Fibroblast of villous mesenchyme (primary cell): Measurements from ENCODE around the gene GPR39. TPM values are rescaled to one million over a fixed set of nuclear protein-coding genes. Genes with fewer than 3 reads are reported as not detected.

ENCODE experiments used
- DNase-seq: peaks from one replicate; pipeline ENCODE4 v3.0.0-alpha.2; 2010; ENCODE audit warnings: low read depth
- H3K4me3 ChIP-seq: 2 replicates; pipeline ENCODE4 v1.5.1; 2011; ENCODE audit warnings: low read depth, mild to moderate bottlenecking, low read length
- CTCF ChIP-seq: IDR thresholded peaks from 2 replicates; pipeline ENCODE4 v1.5.1; 2012; ENCODE audit warnings: low read depth, mild to moderate bottlenecking, low read length; ENCODE audit not compliant: insufficient read depth
- total RNA-seq: library from RNA; depleted of rRNA; stranded (reverse); fragments of >200 nt; gene quantifications from 2 replicates; pipeline ENCODE4 v1.2.3, GENCODE V29; 2012

Gene GPR39
- total RNA-seq, 1 donor = 5.6 TPM

GRCh38 chr2:132577686-132578085 lies 161.1 kb downstream of the GPR39 start:
- TF ChIP-seq CTCF = no peak
- H3K4me3 ChIP-seq = no peak overlapping the region
- DNase-seq = no peak

- no peak for DNase-seq
- no peak overlapping the region for H3K4me3 ChIP-seq
- no peak for TF ChIP-seq CTCF
These were observed 165.0 kb downstream of the GPR39 start for GRCh38 chr2:132581591-132581990.

GRCh38 chr2:132581991-132582738 lies 165.6 kb downstream of the GPR39 start:
- H3K4me3 ChIP-seq = no peak overlapping the region
- TF ChIP-seq CTCF = no peak
- DNase-seq = peak; percentile 11

- no peak for DNase-seq
- TF ChIP-seq CTCF = no peak
- no peak overlapping the region for H3K4me3 ChIP-seq
These were observed 167.2 kb downstream of the GPR39 start for GRCh38 chr2:132583666-132584360.

GRCh38 chr2:132584976-132585817 lies 168.6 kb downstream of the GPR39 start:
- no peak overlapping the region for H3K4me3 ChIP-seq
- no peak for DNase-seq
- no peak for TF ChIP-seq CTCF

GRCh38 chr2:132586101-132586511 lies 169.5 kb downstream of the GPR39 start:
- DNase-seq = no peak
- TF ChIP-seq CTCF = no peak

More at GRCh38 chr2:132586101-132586511, 169.5 kb downstream of the GPR39 start:
- H3K4me3 ChIP-seq = no peak overlapping the region
